NCI-H146 treated with DMSO at 0.1 percent for 48 hours (cell line): ENCODE results near the gene NDFIP2.
"Not testable (repeated sequence)": the region's sequence is repeated elsewhere in the genome, so short reads cannot be mapped to it uniquely, and the experiment has no call there.

Experiments used
- DNase-seq: peaks from one replicate; lab custom pipeline; 2025; ENCODE audit not compliant: unreplicated experiment; lab: John Stamatoyannopoulos, UW

NDFIP2 gene

DNA sequence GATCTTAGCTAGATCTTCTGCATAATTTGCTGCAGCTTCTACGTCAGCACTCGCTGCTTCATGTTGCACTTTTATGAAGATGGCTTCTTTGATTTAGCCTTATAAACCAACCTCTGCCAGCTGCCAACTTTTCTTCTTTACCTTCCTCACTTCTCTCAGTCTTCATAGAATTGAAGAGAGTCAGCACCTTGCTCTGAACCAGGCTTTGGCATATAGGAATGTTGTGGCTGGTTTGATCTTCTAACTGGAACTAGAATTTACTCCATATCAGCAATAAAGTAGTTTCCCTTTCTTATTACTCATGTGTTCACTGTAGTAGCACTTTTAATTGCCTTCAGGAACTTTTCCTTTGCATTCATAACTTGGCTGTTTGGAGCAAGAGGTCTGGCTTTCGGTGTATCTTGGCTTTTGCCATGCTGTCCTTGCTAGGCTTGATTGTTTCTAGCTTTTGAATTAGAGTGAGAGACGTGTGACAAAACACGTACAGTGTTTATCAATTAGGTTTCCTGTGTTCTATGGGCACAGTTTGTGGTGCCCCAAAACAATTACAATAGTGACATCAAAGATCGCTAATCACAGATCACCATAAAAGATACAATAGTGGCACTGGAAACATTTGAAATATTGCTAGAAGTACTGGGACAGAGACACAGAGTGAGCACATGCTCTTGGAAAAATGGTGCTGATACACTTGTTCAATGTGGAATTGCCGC lies 50.7 kb downstream of the NDFIP2 start:
- DNase-seq: no peak

DNA sequence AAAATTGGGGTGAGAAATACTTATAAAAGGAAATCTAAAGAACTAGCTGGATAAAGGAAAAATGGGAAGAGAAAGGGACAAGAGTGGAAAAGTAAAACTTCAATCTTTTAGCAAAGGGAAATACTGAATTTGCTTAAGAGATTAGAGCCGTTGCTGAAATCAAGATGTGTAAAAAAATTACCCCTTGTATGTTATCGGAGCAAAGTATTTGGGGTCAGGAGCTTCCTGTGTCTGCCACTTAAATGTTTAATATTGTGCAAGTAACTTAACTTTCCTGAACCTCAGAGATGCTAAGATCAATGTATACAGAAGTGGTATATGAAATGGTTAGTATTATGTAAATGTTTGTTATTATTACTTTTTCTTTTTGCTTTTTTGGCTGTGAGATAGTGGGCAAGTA lies 51.6 kb downstream of the NDFIP2 start:
- DNase-seq: no peak

DNA sequence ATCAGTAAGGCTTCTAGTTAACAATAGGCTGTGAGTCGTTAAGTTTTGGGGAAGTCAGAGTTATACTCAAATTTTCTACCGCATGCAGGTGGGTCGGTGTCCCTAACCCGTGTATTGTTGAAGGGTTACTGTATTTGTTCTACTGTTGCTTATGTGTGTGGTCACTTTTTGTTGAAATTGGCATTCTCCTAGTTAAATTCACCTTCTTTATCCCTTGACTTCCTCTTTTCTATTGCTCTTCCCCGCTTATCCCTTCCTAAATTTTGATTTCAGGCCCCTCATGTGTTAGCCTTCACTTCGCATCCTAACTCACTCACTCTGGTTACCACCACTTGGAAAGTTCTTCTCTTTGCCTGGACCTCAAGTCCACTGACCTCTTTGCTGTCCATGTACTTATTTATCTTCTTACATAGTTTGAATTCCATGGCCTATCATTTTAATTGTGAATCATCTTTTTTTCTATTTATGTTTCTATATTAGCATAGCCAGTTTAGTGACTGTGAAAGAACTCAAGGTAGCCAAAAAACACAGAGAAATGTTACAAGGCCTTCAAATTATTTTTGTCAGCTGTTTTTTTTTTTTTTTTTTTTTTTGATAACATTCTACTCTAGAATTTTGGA lies 52.9 kb downstream of the NDFIP2 start:
- no peak for DNase-seq

DNA sequence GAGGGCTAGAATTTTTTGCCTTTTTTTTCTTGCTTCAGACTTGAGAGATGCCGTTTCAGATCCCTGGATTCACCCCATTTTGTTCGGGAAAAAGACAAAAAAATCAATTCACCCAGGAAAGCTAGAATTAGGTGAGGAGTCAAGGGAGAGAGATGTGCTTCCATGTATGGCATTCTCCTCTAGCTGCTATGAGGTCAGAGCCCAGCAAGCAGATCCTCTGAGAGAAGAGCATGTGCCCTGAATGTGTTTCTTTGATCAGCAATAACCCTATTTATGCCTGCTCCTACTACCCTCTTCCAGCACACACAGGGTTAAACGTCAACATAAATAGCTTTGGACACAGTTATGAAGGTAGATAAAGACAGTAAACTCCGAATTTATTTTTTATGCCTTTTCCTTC lies 53.6 kb downstream of the NDFIP2 start:
- no peak for DNase-seq

DNA sequence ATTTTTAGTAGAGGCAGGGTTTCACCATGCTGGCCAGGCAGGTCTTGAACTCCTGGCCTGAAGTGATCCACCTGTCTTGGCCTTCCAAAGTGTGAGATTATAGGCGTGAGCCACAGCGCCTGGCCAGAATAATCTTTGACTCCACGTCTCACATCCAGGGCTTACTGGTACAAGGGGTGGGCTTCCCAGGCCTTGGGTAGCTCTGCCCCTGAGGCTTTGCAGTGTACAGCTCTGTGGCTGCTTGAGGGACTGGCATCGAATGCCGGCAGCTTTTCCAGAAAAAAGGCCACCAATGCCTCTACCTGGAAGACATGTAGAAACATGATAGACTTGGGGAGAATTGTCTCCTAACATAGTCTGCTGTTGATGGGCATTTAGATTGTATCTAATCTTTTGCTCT lies 57.8 kb downstream of the NDFIP2 start:
- DNase-seq: no peak

DNA sequence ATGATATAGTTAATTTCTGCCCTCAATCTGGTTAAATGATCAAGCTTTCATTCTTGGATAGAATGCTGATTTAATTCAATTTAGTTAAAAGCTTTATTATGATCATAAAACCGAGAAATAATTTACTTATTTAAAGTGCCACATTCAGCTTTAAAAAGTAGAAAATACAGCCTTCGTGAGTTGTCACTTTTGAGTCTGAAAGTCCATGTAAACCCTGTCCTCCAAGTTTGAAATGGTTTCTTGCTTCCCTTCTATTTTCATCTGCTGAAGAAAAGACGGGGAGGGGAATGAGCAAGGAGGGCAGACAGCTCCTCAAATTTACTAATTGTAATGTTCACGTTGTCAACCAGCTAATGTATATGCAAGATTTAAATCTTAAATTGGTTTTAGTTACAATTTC lies 59.5 kb downstream of the NDFIP2 start:
- DNase-seq: no peak

DNA sequence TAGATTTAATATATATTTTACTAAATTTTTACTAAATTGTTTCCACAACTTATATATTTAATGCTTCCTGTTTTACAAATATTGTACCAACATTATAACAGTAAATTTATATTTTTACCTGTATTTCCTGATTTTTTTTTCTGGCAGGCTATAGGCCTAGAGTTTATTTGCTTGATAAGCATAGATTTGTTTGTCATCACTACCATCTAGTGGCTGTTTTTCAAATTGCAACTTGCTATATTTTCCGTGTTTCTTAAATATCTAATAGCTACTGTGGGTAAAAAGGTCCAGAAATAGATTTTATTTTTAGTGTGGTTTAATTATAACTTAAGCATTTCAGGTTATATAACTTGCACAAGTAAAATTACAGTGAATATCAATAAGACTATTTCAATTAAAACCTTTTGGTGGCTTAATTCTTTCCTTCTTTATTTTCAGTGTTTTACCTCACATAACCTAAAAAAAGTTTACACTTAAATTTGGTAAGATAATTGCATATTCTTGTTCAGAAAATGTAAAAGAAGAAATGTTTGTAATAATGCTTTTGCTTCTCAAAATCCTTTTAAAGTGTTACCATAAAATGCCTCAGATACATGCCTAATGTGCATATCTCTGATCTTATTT lies 60.6 kb downstream of the NDFIP2 start:
- DNase-seq: peak; percentile 67

DNA sequence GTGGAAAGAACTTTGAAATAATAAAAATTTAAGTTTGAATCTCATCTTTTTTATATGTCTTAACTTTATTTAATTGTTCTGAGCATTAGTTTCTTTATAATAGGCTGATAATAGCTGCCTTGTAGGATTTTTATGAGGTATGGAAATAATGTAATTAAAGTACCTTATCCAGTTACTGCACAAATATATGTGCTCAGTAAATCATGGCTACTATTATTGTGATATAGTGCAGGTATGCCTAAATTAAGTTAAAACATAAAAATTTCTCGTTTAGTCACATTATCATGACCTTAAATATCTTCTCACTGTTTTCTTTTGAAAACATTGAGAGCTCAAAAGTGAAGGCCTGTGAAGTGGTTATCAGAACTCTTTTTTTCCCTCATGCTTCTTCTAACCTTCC lies 62.9 kb downstream of the NDFIP2 start:
- DNase-seq: no peak

DNA sequence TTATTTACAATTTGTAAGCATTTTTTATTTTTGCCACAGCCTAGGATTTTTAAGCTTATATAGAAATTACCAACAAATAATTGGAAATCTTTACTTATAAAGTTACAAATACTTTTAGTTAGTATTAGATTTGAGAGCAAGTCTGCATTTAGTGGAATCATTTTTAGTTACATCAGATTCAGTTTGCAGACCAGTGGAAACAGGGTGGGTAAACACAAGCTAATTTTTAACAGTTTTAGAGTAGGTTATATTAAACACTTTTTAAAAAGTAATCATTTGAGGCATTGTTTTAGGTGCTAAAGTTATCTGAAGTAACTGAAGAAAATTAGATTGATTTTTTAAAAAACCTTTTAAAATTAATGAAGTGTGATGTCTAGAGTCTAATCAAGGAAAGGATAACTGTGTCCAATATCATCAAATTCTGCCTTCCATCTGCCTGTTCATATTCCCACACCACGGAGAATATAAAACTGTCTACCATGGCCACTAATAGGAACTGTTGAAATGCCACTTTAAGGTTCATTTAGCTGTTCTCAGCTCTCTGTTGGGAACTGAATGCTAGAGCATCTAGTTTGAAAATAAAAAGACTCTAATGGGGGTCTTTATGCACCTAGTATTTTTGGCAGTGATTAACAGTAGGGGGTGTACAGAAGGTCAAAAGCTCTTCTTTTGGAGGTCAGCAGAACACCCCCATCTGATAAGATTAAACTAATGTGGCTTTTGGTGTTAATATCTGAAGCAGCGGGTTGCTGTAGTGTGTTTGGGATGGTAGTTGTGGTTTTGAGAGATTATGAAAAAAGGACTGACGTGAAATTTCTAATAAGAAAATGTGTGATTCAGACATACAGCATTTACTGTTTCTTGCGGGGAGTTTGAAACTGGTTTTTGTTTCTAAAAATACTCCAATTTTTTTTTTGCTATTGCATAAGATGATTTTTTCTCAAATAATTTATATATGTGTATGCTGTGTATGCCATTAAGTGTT lies 66.5 kb downstream of the NDFIP2 start:
- no peak for DNase-seq

DNA sequence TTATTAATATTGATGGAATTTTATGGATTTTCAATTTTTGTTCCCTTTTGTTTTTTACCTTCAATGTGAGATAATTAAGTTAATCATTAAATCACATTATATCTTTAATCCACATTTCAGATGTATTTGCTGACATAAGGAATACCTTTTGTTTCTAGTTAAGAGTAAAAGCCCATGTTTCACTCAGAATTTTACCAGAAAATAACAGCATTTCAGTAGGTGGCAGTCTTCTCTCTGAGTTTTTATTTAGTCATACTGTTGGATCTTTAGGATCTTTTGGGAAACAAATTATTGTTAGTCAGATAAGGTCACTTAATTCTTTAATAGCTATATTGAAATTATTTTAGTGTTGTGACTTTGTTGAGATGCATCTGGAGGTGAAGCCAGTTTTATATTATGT lies 67.9 kb downstream of the NDFIP2 start:
- DNase-seq: no peak

DNA sequence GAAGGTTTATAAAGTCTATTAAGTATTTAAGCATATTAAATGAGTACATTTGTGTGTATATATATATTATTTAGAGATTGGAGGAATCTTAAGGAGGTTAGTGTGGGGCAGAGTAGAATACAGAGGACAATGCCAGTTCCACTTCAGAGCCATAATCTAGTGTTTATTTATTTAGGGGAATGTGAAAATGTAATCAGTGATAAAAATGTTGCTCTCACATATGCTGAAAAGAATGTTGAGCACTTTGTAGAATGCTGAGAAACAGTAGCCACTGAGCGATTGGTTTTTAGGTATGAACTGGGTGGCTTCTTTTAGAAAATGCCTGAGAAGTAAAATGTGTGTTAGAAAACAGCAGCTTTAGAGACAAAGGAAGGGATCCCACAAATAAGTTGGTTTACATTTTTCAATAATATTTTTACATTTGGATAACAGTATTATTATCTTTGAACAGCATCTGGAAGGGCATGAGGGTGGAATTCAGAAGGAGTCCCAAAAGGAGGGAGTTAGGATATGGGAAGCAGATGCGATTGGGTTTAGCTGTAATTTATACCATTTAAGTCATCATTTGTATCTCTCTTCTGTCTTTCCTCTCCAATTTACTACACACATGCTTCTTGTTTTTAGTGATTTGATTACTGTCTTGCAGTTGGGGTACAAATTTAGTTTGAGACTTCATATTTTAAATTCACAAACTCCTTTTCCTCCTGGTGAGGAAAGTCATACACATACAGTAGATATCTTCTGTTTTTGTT lies 68.6 kb downstream of the NDFIP2 start:
- no peak for DNase-seq

DNA sequence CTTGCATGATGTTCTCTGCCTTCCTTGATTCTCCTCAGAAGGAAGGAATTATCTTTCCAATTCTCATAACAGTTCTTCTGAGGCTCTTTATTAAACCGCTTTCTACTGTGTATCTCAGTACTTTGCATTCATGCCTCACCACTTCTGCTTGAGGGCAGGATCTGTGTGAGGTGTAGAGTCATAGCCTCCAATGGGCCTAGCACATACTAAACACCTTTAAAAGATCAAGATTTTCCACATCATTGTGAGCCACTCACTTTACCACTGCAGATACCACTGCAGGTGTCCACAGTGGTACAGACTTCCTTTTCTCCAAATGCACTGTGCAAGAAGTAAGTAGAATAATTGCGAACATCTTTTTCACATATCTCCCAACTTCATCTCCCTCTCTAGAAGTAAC lies 76.7 kb downstream of the NDFIP2 start:
- DNase-seq: no peak

DNA sequence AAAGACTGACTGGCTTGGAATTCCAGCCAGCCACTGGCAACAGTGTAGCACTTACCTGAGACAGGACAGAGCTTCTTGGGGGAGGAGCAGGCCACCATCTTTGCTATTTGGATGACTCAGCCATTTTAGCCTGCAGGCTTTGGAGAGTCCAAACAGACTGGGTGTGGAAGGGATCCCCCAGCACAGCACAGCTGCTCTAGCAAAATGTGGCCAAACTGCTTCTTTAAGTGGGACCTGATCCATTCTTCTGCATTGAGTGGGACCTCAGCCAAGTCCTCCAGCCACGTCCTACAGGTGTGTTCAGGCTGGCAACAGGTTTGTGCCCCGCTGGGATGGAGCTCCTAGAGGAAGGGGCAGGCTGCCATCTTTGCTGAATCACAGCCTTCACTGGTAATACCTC lies 80.0 kb downstream of the NDFIP2 start:
- DNase-seq: no peak

DNA sequence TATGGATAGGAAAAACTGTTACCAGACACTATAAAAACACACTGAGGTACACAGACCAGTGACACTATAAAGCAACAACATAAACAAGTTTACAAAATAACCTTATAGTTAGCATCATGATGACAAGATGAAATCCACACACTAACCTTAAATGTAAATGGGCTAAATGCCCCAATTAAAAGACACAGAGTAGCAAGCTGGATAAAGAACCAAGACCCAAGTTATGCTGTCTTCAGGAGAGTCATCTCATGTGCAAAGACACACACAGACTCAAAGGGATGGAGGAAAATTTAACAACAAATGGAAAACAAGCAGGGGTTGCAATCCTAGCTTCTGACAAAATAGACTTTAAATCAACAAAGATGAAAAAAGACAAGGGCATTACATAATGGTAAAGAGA lies 81.6 kb downstream of the NDFIP2 start:
- DNase-seq: no peak

DNA sequence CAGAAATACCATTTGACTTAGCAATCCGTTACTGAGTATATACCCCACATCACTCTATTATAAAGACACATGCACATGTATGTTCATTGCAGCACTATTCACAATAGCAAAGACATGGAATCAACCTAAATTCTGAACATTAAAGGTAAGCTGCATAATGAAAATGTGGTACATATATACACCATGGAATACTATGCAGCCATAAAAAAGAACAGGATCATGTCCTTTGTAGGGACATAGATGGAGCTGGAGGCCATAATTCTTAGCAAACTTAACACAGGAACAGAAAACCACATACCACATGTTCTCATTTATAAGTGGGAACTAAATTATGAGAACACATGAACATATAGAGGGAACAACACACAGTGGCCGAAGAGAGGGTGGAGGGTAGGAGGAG lies 85.2 kb downstream of the NDFIP2 start:
- DNase-seq: no peak

DNA sequence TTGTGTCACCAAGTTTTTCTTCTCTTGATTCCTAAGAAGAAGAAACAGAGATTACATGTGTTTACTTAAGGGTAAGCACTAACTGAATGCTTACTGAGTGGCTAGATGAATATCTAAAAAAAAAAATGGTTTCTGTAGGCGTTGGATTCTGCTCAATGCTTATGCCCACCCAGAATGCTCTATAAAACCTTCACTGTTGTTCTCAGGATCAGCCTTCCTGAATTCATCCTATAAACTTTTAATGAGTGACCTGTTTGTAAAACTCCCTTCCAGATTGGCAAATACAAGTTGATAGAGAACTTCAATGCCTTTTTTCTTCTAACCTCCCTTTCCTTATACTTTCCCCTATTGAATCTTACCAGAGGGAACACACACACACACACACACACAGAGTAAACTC lies 90.2 kb downstream of the NDFIP2 start:
- no peak for DNase-seq

DNA sequence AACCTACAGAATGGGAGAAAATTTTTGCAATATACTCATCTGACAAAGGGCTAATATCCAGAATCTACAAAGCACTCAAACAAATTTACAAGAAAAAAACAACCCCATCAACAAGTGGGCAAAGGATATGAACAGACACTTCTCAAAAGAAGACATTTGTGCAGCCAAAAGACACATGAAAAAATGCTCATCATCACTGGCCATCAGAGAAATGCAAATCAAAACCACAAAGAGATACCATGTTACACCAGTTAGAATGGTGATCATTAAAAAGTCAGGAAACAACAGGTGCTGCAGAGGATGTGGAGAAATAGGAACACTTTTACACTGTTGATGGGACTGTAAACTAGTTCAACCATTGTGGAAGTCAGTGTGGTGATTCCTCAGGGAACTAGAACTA lies 92.9 kb downstream of the NDFIP2 start:
- DNase-seq: not testable (repeated sequence)

DNA sequence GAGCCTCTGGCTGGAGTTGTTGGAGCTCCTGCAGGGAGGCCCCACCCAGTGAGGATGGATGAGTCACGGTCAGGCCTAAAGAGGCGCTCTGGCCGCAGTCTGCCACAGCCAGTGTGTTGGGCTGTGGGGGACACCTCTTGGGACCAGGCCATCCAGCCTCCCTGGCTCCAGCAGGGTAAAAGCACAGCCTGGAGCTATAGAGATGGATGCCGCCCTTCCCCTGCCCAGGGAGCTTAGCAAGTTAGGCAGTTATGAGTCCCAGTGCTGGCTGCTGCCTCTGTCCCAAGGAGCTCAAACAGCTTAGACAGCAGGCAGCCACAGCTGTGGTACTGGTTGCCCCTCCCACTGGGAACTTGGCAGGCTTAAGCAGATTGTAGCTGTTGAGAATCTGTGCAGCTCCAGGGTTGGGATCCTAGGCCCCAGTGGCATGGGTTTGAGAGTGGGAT lies 100.9 kb downstream of the NDFIP2 start:
- DNase-seq: no peak

DNA sequence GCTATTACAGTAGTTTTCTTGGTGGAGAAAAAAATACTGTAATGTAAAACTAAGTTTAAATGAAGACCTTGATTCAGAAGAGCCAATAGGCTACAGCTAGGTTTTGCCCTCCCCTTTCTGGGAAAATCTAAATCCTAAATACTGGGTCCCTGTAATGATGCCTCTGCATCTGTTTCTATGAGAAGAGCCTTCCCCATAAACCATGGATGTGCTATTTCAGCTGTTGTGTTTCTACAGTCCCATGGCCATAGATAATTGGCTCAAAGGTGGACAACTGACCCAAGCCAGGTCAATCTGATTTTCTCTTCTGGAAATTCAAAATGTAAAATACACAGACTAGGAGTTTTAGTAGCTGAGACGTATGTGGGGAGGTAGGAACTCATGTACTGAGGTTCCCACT lies 101.9 kb downstream of the NDFIP2 start:
- no peak for DNase-seq

DNA sequence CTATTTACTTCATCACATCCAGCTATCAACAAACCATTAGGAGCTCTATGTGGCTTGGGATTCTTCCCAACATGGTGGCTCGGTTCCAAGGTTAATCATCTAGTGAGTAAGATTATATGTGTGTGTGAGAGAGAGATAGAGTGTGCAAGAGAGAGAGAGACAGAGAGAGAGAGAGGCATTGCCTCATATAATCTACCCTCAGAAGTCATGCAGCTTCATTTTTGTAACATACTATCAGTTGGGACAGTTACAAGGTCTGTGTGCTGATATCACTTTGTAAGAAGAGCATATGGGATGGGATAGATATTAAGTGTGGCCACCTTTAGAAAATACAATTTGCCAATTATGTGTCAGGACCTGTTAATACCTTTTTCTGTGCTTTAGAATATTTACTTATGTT lies 104.1 kb downstream of the NDFIP2 start:
- no peak for DNase-seq
